ENCODE results near the gene RAD51B.

RAD51B gene

DNA sequence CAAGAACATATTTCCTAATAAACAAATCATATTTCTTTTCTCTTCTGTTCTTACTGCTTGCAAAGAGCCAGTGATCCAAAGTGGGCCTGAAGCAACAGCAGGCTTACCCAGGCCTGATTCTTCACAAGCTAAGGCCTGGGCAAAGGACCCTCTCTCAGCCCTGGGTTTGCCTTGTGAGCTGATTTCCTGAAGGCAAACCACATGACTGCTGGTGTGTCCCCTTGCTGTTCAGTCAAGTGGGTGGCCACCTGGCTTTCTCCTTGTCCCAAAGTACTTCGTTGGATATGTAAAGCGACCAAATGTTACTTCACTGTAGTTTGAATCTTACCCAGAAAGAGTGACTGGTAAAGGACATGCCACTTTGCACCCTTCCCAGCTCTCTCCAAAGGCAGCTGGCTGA, 580.4 kb downstream of the RAD51B start:
- no peak for DNase-seq

DNA sequence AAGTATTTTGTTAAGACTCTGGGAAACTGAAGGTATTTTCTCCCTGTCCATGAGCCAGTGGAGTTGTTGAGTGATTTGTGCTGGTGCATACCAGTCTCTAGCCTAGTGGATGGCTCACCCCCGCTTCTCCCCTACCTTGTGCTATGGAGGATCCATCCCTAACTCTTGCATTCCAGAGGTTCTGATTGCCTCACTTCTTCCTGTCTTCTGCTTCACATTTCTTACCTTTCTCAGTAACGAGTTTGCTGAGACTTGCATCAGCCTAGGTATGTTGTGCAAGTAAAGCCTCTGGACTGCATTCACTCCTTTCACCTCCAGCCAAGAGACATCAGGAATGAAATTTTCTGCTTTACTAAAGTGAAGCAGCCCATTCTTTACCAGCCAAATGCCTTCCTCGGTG, 581.7 kb downstream of the RAD51B start:
- no peak for DNase-seq

DNA sequence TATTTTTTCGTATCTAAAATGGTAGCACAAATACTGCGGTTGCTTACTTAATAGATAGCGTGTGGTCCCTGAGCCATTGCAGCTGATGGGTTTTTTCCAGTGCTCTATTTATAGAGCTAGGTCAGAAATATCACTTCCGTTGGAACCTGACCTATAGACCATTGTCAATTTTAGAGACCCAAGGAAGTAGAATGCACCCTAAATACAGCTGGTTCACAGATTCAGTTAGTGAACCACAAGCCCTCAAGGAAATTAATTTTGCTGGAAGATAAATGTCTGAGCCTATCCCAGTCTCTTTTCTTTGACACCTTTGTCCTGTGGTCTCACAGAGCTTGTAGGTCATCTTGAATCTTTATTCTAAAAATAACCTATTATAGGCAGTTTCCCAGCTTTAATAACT, 582.3 kb downstream of the RAD51B start:
- no peak for DNase-seq

DNA sequence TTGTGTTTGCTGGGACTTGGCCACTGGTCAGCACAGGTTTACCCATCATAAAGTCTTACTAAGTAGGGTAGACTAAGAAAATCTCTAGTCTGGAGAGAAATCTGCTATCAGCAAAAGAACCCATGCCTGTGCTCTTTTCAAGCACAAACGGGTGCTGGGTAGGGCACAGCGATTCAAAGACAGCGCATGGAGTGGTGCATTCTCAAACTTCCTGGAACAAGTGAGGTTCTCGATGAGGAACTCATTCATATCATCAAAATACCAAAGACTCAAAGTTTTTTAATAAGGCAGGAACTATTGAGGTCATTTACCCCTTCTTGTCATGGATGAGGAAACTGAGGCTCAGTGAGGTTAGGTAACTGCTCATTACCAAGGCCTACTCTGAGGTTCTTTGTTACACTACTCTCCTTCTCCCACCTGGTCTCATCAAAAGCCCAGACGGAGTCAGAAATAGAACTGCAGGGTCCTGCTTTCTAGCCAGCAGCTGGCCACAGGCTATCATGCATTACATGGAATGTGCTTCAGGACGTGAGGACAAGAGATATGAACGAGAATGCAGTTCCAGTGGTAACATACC, 583.0 kb downstream of the RAD51B start:
- no peak for DNase-seq

DNA sequence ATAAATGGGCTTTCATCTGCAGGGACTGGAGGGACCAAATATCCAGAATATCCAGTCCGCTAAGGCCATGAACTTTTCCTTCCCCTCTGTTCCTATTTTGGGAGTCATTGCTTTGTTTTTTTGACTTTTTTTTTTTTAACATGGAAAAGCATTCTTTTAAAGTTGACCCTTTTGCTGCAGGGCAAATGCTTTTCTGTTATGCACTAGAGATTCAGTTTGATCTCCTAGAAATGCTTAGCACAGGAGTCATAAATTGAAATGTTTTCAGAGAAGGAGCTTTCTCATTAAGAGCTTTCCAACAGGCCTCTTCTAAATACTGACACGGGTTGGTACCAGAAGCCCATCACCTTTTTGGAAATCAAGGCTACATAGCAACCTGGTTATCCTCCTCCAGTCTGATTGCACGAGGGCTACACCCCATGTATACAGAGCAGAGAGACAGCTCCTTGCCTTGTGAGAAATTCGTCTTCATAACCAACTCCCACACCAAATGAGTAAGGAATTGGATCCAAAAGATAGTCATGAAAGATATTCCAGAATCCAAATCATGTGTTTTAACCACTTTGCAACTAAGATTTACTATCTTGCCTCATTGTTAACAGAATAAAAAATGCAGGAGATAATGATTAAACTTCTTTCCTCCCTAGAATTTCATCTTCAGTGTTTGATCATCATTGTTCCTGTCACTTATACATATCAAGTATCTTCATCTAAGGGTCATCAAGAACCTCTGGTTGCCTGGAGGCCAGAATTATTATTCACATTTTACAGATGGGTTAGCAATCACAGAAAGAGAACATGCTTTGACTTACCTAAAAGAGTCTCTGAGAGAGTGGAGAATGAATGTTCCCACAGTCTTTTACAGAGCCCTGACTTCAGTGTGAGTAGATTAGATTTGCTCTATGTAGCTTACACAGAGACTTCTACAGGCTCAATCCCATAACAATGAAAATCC, 583.9 kb downstream of the RAD51B start:
- DNase-seq = no peak

DNA sequence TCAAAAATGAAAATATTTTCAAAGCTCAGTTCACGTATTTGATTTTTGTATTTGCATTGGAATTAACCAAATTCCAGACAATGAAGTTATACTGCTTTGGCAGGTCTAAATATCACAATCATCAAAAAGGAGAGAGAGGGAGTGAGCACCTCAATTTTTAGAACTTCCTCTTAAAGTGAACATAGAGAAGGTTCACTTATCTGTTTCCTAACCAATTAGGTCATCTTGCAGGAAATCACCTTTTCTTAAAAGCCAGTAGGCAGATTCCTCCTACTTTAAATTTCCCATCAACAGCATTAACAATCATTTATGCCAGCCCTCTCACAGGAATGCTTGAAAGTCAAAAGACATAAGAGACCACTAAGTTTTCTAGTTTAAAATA, 584.6 kb downstream of the RAD51B start:
- no peak for DNase-seq

DNA sequence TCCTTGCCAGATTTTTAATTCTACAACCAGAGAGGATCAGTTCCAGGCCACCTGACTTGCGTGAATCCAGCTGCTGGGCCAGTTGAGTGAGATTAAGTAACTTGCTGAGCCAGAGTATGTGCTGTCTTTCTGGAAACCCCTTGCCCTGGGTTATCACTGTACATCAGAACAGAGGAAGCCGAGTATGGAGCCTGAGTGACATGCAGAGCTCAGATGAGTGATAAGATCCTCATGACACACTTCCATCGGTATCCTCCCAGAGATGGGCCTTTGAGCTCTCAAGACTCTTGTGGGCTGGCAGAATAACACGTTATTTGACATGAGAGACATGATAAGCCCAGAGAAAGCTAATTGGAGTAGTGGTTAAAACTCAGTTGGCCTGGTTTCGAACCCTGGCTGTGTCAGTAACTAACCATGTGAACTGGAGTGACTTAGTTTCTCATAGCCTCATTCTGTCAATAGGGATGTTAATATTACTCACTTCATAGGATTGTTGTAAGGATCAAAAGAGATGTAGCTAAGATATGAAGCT, 585.1 kb downstream of the RAD51B start:
- peak in 1 of 2 donors; percentile 2 for DNase-seq

DNA sequence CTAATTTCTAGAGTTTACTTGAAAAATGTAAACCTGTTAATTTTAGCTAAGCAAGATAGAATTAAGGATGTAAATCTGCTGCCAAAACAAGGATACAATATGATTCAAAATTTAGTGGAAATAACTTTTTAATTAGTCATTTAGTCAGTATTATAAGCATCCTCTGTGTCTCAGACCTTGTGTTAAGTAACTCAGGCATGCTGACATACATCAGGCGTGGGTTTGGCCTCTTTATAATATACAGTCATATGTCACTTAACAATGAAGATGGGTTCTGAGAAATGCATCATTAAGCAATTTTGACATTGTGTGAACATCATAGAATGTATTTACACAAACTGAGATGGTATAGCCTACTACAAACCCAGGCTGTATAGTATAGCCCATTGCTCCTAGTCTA, 586.4 kb downstream of the RAD51B start:
- no peak for DNase-seq

DNA sequence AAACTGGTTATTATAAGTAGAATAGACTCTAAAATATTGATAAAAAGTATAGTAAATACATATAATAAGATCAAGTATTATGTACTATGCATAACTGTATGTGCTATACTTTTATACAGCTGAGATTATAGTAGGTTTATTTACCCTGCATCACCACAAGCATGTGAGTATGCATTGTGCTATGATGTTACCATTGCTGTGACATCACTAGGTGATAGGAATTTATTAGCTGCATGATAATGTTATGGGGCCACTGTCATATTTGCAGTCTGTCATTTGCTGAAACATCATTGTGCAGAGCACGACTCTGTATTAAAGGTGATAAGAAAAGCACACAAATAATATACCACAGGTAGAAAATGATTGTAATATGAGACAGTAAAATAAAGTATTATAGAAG, 587.7 kb downstream of the RAD51B start:
- DNase-seq = no peak

DNA sequence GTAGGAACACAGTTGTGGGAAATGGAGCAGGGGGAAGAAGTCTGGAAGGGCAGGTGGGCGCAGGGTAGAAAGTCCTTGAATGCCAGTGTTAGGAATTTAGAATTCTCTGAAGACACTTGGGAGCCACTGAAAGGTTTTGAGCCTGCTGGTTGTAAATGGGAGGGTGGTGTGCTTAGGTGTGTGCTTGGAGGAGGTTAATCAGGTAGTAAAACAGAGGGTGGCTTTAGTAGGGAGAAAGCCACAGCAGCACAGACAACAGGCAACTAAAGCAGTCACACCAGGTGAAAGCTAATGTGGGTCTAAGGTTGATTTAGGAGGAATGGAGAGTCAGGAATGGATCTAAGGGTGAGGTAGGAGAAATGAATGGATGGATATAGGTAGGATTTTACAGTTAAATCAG, 588.2 kb downstream of the RAD51B start:
- DNase-seq = no peak

DNA sequence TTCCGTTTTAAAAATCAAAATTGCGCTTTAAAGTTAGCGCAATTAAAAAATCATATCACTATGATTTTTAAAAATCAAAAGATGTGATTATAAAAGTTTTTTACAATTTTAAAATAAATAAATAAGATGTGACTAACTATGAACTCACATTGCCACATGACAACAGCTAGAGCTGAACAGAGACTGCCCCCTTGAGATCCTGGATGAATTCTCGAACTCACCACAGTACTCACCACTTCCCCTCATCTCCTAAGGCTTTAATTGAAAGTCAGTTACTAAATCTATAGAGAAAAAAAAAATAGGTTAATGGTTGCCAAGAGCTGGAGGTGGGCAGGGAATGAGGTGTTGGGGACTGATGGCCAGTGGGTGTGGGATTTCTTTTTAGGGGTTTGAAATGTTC, 589.1 kb downstream of the RAD51B start:
- DNase-seq = peak in 1 of 2 donors; percentile 7

DNA sequence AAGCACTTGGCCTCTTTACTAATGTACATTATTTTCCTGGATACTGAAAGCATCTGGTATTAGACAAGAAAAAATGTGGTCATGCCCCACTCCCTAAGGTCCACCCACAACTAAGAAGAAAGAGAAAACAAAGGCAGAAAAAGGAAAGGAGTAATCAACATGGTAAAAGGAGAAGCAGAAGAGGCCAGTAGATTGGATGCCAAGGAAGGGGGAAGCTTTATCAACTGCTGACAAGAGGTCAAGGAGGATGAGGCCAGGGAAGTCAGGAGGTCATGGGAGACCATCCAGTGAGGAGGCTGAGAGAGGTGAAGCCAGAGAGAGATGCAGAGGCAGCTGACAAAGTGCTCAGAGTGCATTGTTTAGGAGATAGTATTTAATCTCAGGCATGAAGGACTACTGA, 589.8 kb downstream of the RAD51B start:
- no peak for DNase-seq

DNA sequence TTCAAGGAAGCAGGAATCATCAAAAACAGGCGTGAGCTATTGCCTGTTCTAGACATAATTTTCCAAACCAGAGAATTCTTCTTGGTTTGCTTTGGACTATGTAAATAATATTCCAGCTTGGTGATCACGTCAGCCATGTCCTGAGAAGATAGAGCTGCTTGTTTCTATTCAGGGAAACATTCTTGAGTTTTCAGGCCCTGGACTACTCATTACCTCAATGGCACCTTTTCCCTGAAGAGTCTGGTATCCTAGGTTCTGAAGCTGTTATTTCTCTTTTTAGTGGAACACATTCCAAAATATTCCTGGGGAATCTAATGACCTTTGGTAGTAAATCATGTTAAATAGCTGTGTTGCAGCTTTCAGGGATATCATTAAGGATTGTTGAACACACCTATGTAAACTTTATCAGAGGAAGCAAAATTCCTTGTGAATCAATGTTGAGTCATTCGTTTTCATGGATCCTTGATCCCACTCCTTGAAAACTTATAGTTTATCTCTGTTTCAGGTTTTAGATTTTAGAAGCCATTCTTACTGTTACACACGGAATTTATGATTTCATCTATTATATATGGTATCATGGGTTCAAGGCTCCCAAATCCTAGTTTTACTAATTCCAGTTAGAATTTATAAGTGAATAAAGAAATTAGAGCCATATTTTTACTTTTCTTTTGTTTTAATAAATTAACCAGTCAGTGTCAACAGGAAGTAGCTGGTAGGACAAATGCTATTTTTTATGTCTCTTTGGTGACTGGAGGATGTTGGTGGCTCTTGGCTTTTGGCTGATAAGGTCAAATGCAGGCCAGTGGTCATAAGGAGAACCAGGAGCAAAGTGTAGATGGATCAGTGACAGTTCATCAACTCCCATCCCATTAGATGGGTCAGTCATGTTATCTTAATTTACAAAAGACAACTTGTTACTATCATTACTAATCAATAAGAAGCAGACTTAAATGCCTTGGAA, 593.2 kb downstream of the RAD51B start:
- DNase-seq = no peak

DNA sequence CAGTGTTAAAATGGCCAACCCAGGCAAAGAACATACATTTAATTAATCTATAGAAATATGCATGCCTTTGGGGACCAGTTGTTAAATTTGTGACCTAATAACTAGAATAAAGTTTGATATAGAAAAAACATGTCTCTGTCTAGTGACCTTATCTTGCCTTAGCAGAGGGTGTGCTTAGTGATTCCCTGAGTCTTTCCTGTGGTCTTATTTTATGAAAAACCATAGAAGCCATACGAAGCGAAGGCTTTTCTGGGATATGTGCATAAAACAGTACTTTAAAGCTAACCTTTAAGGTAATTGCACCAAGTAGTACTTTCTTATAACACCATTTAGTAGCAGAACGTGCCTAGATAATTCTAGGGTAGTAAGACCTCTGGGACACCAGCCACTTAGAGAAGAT, 593.9 kb downstream of the RAD51B start:
- DNase-seq = no peak

DNA sequence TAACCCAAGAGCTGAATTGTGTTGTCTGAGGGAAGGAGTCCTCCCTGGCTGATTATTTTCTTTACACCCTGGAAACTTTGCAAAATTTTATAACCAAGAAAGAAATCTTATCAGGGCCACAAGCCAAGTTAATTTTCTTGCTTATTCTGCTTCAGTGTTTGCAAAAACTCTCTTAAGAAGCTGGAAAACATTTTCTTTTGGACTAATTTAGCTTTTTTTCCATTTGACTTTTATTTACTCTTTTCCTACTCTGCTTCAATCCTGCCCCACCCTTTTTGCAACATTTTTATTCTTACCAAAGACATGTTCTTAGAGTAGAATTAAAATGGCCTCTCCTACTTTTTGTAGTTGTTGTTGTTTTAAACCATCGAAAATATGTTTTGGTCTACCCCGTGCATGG, 594.5 kb downstream of the RAD51B start:
- no peak for DNase-seq

DNA sequence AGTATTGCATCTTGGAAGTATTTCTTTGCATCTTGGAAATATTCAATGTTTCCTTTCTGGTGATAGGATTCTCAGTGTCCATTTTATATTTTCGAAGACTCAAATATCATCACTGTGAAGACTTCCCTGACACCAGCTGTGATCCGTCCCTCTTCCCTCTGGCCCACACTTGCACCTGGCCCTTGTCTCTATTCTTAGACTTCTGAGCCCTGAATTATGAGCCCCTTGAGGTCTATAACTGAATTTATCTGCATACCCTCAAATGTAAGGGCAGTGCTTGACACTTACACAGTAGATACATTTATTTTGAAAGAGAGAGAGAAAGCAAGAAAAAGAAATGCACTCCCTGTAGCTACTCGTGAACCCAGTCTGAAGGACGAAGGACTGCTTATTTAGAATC, 596.6 kb downstream of the RAD51B start:
- no peak for DNase-seq

DNA sequence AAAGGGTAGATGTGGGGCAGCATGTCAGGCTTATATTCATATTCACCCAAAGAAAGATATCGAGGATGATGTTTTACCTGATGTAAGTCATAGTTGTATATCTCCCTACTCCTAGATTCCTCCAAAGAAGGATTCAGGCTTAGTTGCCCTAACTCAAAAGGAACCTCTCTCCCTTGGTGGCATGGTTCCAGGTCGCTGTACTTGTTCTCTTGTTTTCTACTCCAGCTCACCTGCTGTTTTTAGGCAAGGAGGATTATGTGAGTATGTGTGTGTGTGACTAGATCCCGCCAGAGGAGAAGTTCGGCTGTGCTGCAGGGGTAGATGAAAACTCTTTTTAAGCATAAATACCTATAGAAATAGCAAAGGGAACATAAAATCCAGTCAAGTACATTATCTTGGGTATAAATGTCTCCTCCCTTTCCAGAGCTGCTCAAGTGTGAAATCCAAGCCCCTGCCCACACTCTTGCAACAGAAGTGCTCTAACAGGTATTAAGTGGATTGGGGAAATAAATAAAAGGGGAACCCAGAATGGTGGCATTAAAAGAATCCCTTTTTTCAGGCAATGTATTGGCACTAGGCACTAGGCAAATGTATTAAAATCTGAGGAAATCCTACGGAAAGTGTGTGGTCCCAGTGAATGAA, 597.6 kb downstream of the RAD51B start:
- DNase-seq = no peak

DNA sequence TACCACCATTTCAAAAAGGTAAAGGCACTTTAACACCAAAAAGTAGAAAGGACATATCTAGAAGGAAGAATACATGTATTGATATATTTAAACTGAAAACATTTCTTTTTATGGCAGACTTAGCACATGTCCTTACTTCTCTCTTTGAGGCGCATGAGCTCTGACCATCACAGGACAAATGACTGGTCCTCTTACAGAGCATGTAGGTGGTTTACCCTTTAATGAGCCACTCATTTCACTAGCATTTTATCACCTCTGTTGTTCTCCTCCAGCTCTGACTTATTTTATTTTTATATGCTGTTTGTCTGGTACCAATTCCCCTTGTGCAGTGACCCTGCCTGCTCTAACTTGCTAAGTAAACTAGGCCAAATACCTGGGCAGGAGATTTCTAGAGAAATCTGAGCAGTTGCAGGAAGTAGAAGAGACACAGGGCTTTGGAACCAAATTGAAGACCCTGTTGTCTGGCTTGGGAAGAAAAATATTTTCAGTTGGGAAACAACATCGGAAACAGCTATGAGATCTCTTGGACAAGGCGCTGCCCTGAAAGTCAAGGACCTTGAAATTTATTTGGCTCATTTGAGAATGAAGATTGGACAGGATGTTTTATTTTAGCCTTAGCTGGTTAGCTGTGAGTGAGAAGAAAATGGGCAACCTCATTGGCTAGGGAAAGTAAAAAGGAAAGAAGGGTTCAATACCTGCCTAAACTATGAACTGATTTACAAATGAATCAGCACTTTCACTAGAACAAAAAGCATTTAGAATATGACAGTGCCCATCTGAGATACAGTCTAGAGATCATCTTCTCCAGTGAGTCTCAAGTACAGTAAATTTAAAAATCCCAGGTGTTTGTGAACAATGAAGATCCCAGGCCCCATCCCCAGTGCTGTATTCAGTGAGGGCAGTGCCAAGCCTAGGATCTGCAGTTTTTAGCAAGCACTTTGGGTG, 598.9 kb downstream of the RAD51B start:
- no peak for DNase-seq

DNA sequence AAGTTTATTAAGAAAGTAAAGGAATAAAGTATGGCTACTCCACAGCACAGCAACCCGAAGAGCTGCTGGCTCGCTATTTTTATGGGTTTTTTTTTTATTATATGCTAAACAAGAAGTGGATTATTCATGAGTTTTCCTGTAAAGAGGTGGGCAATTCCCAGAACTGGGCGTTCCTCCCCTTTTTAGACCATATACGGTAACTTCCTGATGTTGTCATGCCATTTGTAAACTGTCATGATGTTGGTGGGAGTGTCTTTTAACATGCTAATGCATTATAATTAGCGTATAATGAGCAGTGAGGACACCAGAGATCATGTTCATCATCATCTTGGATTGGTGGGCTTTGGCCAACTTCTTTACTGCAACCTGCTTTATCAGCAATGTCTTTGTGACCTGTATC, 600.8 kb downstream of the RAD51B start:
- DNase-seq = no peak

DNA sequence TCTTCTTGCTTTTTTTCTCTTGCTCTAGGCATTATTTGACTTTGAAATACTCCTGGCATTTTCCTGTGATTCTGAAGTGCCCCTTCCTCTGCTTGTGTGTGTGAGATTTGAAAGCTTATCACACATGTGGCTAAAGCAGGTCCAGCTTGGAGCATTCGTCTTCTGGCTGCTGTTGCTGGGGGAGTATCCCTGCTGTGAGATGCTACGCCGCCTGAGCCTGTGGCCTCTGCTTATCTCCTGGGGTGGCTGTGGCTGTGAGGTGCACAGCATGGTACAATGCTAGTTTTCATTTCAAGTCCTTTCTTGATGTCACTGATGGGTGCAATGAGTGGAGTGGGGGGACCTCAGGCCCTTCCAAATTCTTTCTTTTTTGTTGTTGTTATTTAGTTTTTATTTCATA, 601.5 kb downstream of the RAD51B start:
- DNase-seq = no peak

DNA sequence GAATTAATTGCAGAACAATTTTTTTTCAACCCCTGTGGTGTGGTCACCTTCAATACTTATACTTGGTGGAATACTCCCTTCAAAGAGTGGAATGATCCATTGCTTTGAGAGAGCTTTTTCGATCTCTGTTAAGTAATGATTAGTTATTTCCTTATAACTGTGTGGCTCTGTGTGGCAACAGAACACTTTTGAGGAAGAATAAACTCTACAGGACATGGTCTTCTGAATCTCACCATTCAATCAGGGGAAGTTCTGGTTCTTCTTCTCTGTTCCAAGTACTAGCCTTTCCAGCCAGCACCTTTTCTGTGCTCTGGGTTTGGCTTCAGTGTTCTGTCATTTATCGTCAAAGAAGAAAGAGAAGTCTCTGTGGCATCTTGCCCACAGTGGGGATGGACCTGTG, 604.1 kb downstream of the RAD51B start:
- no peak for DNase-seq
